ENCODE data around the gene ZFAND5. TPM values are rescaled to one million over a fixed set of nuclear protein-coding genes. Genes with fewer than 3 reads are reported as not detected.

ZFAND5 gene
- total and polyA plus RNA-seq, 2 experiments from 2014 or later = 138 to 216 TPM

- H3K27ac ChIP-seq (ENCODE audit: low read depth) = no peak overlapping the region
These were observed 12.0 kb upstream of the ZFAND5 start for GRCh38 chr9:72377041-72377440.

More at GRCh38 chr9:72377041-72377440, 12.0 kb upstream of the ZFAND5 start:
- no peaks in the 10 kb centered on the region for H3K27me3 Mint-ChIP-seq (ENCODE audit: insufficient read depth, low read depth, poor library complexity)
- Histone ChIP-seq H3F3A (replicated peaks; ENCODE audit: low read depth) (no peaks in the 10 kb centered on the region), H4K20me1 (replicated peaks; ENCODE audit: insufficient read depth) (no peaks in the 10 kb centered on the region), H3K36me3 (ENCODE audit: insufficient read depth) (no peaks in the 10 kb centered on the region), H2AFZ (no peak overlapping the region), H3K27me3 (ENCODE audit: insufficient read depth) (no peaks in the 10 kb centered on the region), H3K4me2 (no peak overlapping the region), H3K4me1 (ENCODE audit: insufficient read depth) (peaks cover 12% of the 10 kb centered on the region), H3K79me2 (replicated peaks; ENCODE audit: insufficient read depth) (no peaks in the 10 kb centered on the region), H3K4me3 (no peak overlapping the region), H3K9me2 (ENCODE audit: insufficient read depth) (no peaks in the 10 kb centered on the region)
- H3K9me3 Mint-ChIP-seq = no peaks in the 10 kb centered on the region
- TF ChIP-seq JUNB (IDR thresholded peaks at IDR 0.05; ENCODE audit: unreplicated experiment) (no peak), ZNF462 (CRISPR knock-in tag; IDR thresholded peaks at IDR 0.05) (no peak), REST (IDR thresholded peaks at IDR 0.05; ENCODE audit: unreplicated experiment) (no peak), CTCF (conservative IDR thresholded peaks at IDR 0.05; ENCODE audit: low read depth in 2 of 2) (no peak), CREB1 (CRISPR knock-in tag; IDR thresholded peaks at IDR 0.05; ENCODE audit: low read depth) (no peak), EZH2phosphoT487 (IDR thresholded peaks at IDR 0.05; ENCODE audit: unreplicated experiment) (no peak), ZNF331 (CRISPR knock-in tag; IDR thresholded peaks at IDR 0.05; ENCODE audit: low read depth) (no peak), ZNF114 (CRISPR knock-in tag; IDR thresholded peaks at IDR 0.05) (no peak), ETS1 (IDR thresholded peaks at IDR 0.05) (no peak), NANOG (IDR thresholded peaks at IDR 0.05; ENCODE audit: borderline replicate concordance) (no peak), POLR2AphosphoS5 (IDR thresholded peaks at IDR 0.05; ENCODE audit: low read depth) (no peak), EZH2 (IDR thresholded peaks at IDR 0.05; ENCODE audit: low read depth, unreplicated experiment) (no peak), STAT1 (IDR thresholded peaks at IDR 0.05; ENCODE audit: unreplicated experiment) (no peak)
- no peaks in the 10 kb centered on the region for H3K36me3 Mint-ChIP-seq (ENCODE audit: low read depth)
- no peak for ATAC-seq
- H3K4me3 Mint-ChIP-seq = no peak overlapping the region
- no peak for DNase-seq (ENCODE audit: low spot score)
- H3K27ac Mint-ChIP-seq = no peak overlapping the region
- H3K4me1 Mint-ChIP-seq = peaks cover 4% of the 10 kb centered on the region; the same call in 2 of the 3 replicates
